NB4 (cell line): Measurements from ENCODE around the gene GPC3.

Source experiments
- CTCF ChIP-seq: IDR thresholded peaks from one replicate; pipeline ENCODE4 v1.5.1; 2012; ENCODE audit warnings: low read depth, low read length
- MAX ChIP-seq: IDR thresholded peaks from 2 replicates; pipeline ENCODE4 v1.6.1; 2011; ENCODE audit warnings: low read depth, low read length
- MYC ChIP-seq: IDR thresholded peaks from 2 replicates; pipeline ENCODE4 v1.6.1; 2011; ENCODE audit warnings: low read depth, low read length
- POLR2A ChIP-seq: IDR thresholded peaks from 2 replicates; pipeline ENCODE4 v1.6.1; 2011; ENCODE audit warnings: mild to moderate bottlenecking; ENCODE audit not compliant: insufficient read length; ENCODE audit errors: extremely low read depth

GRCh38 chrX:133598601-133599335 lies 386.6 kb downstream of the GPC3 start:
- no peak for TF ChIP-seq CTCF
- no peak for TF ChIP-seq POLR2A
- no peak for TF ChIP-seq MAX
- TF ChIP-seq MYC, result no peak
